ENCODE results near the gene LRRK1.

The LRRK1 gene

DNA sequence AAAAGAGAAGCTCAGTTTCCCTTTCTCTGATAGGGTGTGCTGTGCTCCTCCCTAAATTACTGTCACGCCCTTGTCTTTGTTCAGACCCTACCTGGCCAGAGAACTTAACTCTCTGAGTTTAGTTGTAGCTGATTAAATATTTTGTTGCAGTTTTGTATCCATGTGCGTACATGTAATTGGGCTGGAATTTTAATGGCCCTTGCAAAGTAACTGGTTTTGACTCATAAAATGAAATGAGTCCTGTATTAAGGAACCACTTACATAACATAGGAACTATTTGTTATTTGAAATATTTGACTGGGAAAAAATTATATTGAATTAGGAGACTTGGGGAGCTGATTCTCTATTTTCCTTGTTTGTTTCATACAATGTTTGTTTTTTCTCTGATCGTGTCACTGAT, 80.2 kb downstream of the LRRK1 start:
- Histone ChIP-seq H2AFZ (ENCODE audit: low read depth, low read length) (no peak overlapping the region), H3K4me3 (ENCODE audit: low read length) (no peak overlapping the region), H3K4me1 (ENCODE audit: low read length) (peaks cover 4% of the 10 kb centered on the region), H3K9me3 (ENCODE audit: insufficient read depth, low read length) (no peaks in the 10 kb centered on the region), H3K79me2 (ENCODE audit: low read length) (no peaks in the 10 kb centered on the region), H3K9ac (ENCODE audit: low read length) (no peak overlapping the region), H3K27me3 (ENCODE audit: low read depth, low read length) (no peaks in the 10 kb centered on the region), H3K36me3 (replicated peaks; ENCODE audit: low read depth, low read length) (peaks cover 53% of the 10 kb centered on the region), H3K4me2 (ENCODE audit: low read length) (no peak overlapping the region), H3K27ac (ENCODE audit: low read length) (no peak overlapping the region), H4K20me1 (ENCODE audit: insufficient read depth, low read length) (peaks cover 7% of the 10 kb centered on the region; the same call in 1 of the 2 replicates)
- TF ChIP-seq EZH2phosphoT487 (IDR thresholded peaks at IDR 0.05; ENCODE audit: low read depth): no peak
- TF ChIP-seq, protein P1, sequence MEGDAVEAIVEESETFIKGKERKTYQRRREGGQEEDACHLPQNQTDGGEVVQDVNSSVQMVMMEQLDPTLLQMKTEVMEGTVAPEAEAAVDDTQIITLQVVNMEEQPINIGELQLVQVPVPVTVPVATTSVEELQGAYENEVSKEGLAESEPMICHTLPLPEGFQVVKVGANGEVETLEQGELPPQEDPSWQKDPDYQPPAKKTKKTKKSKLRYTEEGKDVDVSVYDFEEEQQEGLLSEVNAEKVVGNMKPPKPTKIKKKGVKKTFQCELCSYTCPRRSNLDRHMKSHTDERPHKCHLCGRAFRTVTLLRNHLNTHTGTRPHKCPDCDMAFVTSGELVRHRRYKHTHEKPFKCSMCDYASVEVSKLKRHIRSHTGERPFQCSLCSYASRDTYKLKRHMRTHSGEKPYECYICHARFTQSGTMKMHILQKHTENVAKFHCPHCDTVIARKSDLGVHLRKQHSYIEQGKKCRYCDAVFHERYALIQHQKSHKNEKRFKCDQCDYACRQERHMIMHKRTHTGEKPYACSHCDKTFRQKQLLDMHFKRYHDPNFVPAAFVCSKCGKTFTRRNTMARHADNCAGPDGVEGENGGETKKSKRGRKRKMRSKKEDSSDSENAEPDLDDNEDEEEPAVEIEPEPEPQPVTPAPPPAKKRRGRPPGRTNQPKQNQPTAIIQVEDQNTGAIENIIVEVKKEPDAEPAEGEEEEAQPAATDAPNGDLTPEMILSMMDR (IDR thresholded peaks at IDR 0.05; ENCODE audit: low read depth, low read length): no peak

DNA sequence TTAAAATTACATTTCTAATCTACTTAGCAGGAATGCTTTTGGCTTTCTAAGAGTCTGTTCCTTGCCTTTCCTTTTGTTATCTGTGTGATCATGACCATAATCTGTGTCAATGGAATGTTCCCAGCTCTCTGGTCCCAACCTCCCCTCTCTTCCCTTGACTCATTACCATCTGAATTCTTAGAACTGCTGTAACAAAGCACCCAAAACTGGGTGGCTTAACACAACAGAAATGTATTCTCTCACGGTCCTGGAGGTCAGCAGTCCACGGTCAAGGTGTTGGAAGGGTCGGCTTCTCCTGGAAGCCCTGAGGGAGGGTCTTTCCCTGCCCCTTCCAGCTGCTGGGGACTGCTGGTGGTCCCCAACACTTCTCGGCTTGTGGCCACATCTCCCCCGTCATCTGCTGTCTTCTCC, 81.1 kb downstream of the LRRK1 start:
- no peaks in the 10 kb centered on the region for H3K79me2 ChIP-seq (ENCODE audit: low read length)
- H3K4me3 ChIP-seq (ENCODE audit: low read length): no peak overlapping the region
- H3K27me3 ChIP-seq (ENCODE audit: low read depth, low read length): no peaks in the 10 kb centered on the region
- H3K9ac ChIP-seq (ENCODE audit: low read length): no peak overlapping the region
- H3K27ac ChIP-seq (ENCODE audit: low read length): no peak overlapping the region
- no peak overlapping the region for H2AFZ ChIP-seq (ENCODE audit: low read depth, low read length)
- no peaks in the 10 kb centered on the region for H4K20me1 ChIP-seq (ENCODE audit: insufficient read depth, low read length)
- H3K4me1 ChIP-seq (ENCODE audit: low read length): no peaks in the 10 kb centered on the region
- no peak for TF ChIP-seq EZH2phosphoT487 (IDR thresholded peaks at IDR 0.05; ENCODE audit: low read depth)
- TF ChIP-seq, protein P1 (IDR thresholded peaks at IDR 0.05; ENCODE audit: low read depth, low read length): no peak
- no peaks in the 10 kb centered on the region for H3K9me3 ChIP-seq (ENCODE audit: insufficient read depth, low read length)
- H3K4me2 ChIP-seq (ENCODE audit: low read length): no peak overlapping the region
- H3K36me3 ChIP-seq (replicated peaks; ENCODE audit: low read depth, low read length): peaks cover 53% of the 10 kb centered on the region

DNA sequence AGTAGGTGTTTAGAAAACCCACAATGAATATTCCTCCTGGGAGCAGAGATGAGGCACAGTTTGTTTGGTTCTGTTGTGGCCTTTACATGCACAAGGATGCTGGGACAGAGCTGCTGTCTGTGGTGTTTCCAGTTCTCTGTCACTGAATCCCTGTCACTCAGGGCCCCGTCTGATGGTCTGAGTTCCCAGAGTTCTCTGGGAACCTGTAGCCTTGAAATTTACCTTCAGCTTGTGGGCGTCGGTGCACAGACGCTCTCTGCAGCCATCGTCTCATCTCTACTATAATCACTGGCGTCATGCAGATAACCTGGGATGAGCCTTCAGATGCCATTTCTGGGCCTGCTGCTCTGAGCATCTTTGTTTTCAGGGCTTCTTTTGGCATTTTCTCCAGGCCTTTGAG, 81.9 kb downstream of the LRRK1 start:
- no peak overlapping the region for H3K27ac ChIP-seq (ENCODE audit: low read length)
- H3K36me3 ChIP-seq (replicated peaks; ENCODE audit: low read depth, low read length): peaks cover 53% of the 10 kb centered on the region
- H2AFZ ChIP-seq (ENCODE audit: low read depth, low read length): no peak overlapping the region

DNA sequence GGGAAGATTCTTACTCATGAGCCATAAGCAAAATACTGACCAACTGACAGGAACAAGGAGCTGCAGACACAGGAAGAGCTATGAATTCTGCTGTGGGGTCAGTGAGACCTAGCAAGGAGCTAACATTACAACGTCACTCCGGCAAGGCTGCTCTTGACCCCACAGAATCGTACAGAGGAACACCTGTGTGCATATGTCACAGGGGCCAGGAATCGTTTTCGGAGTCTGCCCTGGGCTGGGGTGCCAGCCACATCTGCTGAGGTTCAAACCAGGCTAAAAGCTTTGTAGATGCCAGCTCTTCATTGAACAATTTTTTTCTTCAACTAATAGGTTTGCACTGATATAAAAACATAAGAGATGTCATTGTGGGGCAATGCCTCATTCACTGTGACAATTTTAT, 82.6 kb downstream of the LRRK1 start:
- no peak overlapping the region for H3K4me2 ChIP-seq (ENCODE audit: low read length)
- no peak overlapping the region for H3K4me3 ChIP-seq (ENCODE audit: low read length)
- no peaks in the 10 kb centered on the region for H3K9me3 ChIP-seq (ENCODE audit: insufficient read depth, low read length)
- no peaks in the 10 kb centered on the region for H3K4me1 ChIP-seq (ENCODE audit: low read length)
- no peaks in the 10 kb centered on the region for H3K27me3 ChIP-seq (ENCODE audit: low read depth, low read length)
- H2AFZ ChIP-seq (ENCODE audit: low read depth, low read length): no peak overlapping the region
- peaks cover 53% of the 10 kb centered on the region for H3K36me3 ChIP-seq (replicated peaks; ENCODE audit: low read depth, low read length)
- H3K9ac ChIP-seq (ENCODE audit: low read length): no peak overlapping the region
- H4K20me1 ChIP-seq (ENCODE audit: insufficient read depth, low read length): no peaks in the 10 kb centered on the region
- H3K27ac ChIP-seq (ENCODE audit: low read length): no peak overlapping the region
- no peak for TF ChIP-seq EZH2phosphoT487 (IDR thresholded peaks at IDR 0.05; ENCODE audit: low read depth)
- TF ChIP-seq, protein P1 (IDR thresholded peaks at IDR 0.05; ENCODE audit: low read depth, low read length): no peak
- H3K79me2 ChIP-seq (ENCODE audit: low read length): no peaks in the 10 kb centered on the region

More for the DNA sequence above, 81.9 kb downstream of the LRRK1 start:
- Histone ChIP-seq H3K4me3 (ENCODE audit: low read length) (no peak overlapping the region), H3K9ac (ENCODE audit: low read length) (no peak overlapping the region), H3K9me3 (ENCODE audit: insufficient read depth, low read length) (no peaks in the 10 kb centered on the region), H3K4me1 (ENCODE audit: low read length) (no peaks in the 10 kb centered on the region), H3K4me2 (ENCODE audit: low read length) (no peak overlapping the region), H3K27me3 (ENCODE audit: low read depth, low read length) (no peaks in the 10 kb centered on the region), H4K20me1 (ENCODE audit: insufficient read depth, low read length) (no peaks in the 10 kb centered on the region), H3K79me2 (ENCODE audit: low read length) (no peaks in the 10 kb centered on the region)
- TF ChIP-seq, protein P1 (IDR thresholded peaks at IDR 0.05; ENCODE audit: low read depth, low read length): no peak
- TF ChIP-seq EZH2phosphoT487 (IDR thresholded peaks at IDR 0.05; ENCODE audit: low read depth): no peak

Measured in OCI-LY3 (cell line).